B cell (primary cell): ENCODE data around the gene GALNT18. TPM values are rescaled to one million over a fixed set of nuclear protein-coding genes. Genes with fewer than 3 reads are reported as not detected.

ENCODE experiments used
- ATAC-seq: fragments of 200-7000 bp; cut with Tn5 transposase; one replicate; pipeline ENCODE4 v1.10.0; 2021; ENCODE audit warnings: low read depth, mild to moderate bottlenecking, moderate number of reproducible peaks, moderate library complexity
- CTCF ChIA-PET: fragments of 350-600 bp; sonication (Branson Sonifier 250); formaldehyde crosslinking; loops from one replicate; lab custom pipeline; 2021; ENCODE audit warnings: antibody characterized with exemption, inconsistent platforms; lab: Charles Lee
- POLR2A ChIA-PET: fragments of 350-600 bp; sonication (Branson Sonifier 250); formaldehyde crosslinking; loops from one replicate; lab custom pipeline; 2021; ENCODE audit warnings: antibody characterized with exemption; lab: Charles Lee
- DNase-seq: peaks from one replicate; pipeline ENCODE4 v3.0.0; 2013
- H2AFZ ChIP-seq: 2 replicates; pipeline ENCODE4 v1.6.1; 2012; ENCODE audit warnings: mild to moderate bottlenecking, low read depth, low read length; ENCODE audit not compliant: insufficient read depth, poor library complexity, severe bottlenecking
- H3K27ac ChIP-seq, 2 donors: 1 replicate in 1 of 2; 2 replicates in 1 of 2; pipeline ENCODE4 v1.5.1; 2012 to 2013; ENCODE audit warnings: low read length in 2 of 2, mild to moderate bottlenecking in 2 of 2, moderate library complexity in 1 of 2
- H3K27me3 ChIP-seq, 4 experiments: fragments of 200-600 bp in 1 of 4; sonication (generic) in 1 of 4; replicated peaks in 1 of 4; 1 replicate in 2 of 4; 2 replicates in 2 of 4; pipeline versions ENCODE4 v1.6.1 to v1.7.0; 2013 to 2016; ENCODE audit warnings: low read length in 3 of 4, mild to moderate bottlenecking in 2 of 4, mixed read lengths in 1 of 4, moderate library complexity in 1 of 4; ENCODE audit not compliant: insufficient read depth in 4 of 4, control insufficient read depth in 3 of 4; ENCODE audit errors: control extremely low read depth in 1 of 4
- H3K36me3 ChIP-seq, 2 experiments: replicated peaks in 1 of 2; 1 replicate in 1 of 2; 2 replicates in 1 of 2; pipeline versions ENCODE4 v1.6.1 to v1.7.1; 2013; ENCODE audit warnings: low read length in 1 of 2; ENCODE audit not compliant: insufficient read depth in 2 of 2, control insufficient read depth in 1 of 2; ENCODE audit errors: control extremely low read depth in 1 of 2, extremely low read depth in 1 of 2
- H3K4me1 ChIP-seq, 2 donors: fragments of 200-600 bp in 1 of 2; sonication (generic) in 1 of 2; 1 replicate in 1 of 2; 2 replicates in 1 of 2; pipeline versions ENCODE4 v1.5.1 to v1.6.1; 2013 to 2017; ENCODE audit warnings: low read length in 2 of 2; ENCODE audit not compliant: control insufficient read depth in 2 of 2, insufficient read depth in 2 of 2
- H3K4me2 ChIP-seq: replicated peaks from 2 replicates; pipeline ENCODE3; 2012; ENCODE audit warnings: mild to moderate bottlenecking, low read depth, low read length; ENCODE audit not compliant: poor library complexity, severe bottlenecking
- H3K4me3 ChIP-seq, 5 experiments: fragments of 200-600 bp in 1 of 5; sonication (generic) in 1 of 5; 1 replicate in 3 of 5; 2 replicates in 2 of 5; pipeline versions ENCODE4 v1.5.1 to v1.7.0; 2011 to 2016; ENCODE audit warnings: low read length in 4 of 5, mild to moderate bottlenecking in 4 of 5, low read depth in 2 of 5, control low read depth in 1 of 5, moderate library complexity in 1 of 5; ENCODE audit not compliant: insufficient read depth in 1 of 5; ENCODE audit errors: control extremely low read depth in 1 of 5, extremely low read depth in 1 of 5
- H3K79me2 ChIP-seq: fragments of 200-600 bp; sonication (generic); one replicate; pipeline ENCODE4 v1.6.0; 2016; ENCODE audit warnings: low read length; ENCODE audit not compliant: control insufficient read depth, insufficient read depth
- H3K9ac ChIP-seq: fragments of 200-600 bp; sonication (generic); 2 replicates; pipeline ENCODE4 v1.6.1; 2017; ENCODE audit warnings: mild to moderate bottlenecking, low read length, moderate library complexity
- H3K9me3 ChIP-seq, 3 donors: one replicate each; pipeline versions ENCODE4 v1.6.1 to v1.7.1; 2013; ENCODE audit warnings: low read length in 2 of 3; ENCODE audit not compliant: control insufficient read depth in 2 of 3, insufficient read depth in 1 of 3; ENCODE audit errors: control extremely low read depth in 1 of 3
- H4K20me1 ChIP-seq: 2 replicates; pipeline ENCODE4 v1.6.0; 2012; ENCODE audit warnings: mild to moderate bottlenecking, low read length; ENCODE audit not compliant: insufficient read depth, control insufficient read depth, poor library complexity, severe bottlenecking
- H3K27ac Mint-ChIP-seq: one replicate; pipeline ENCODE4 v1.8.0; 2021; ENCODE audit warnings: mixed read lengths
- H3K27me3 Mint-ChIP-seq: one replicate; pipeline ENCODE4 v1.8.0; 2021; ENCODE audit warnings: mixed read lengths
- H3K4me1 Mint-ChIP-seq: one replicate; pipeline ENCODE4 v1.8.0; 2021; ENCODE audit warnings: mixed read lengths
- H3K4me3 Mint-ChIP-seq: one replicate; pipeline ENCODE4 v1.8.0; 2021; ENCODE audit warnings: mixed read lengths
- H3K9me3 Mint-ChIP-seq: one replicate; pipeline ENCODE4 v1.8.0; 2022; ENCODE audit warnings: mixed read lengths; ENCODE audit not compliant: insufficient read depth
- EZH2 ChIP-seq: IDR thresholded peaks from 2 replicates; pipeline ENCODE4 v1.6.1; 2012; ENCODE audit warnings: borderline replicate concordance, low read depth, mild to moderate bottlenecking, moderate library complexity, low read length; ENCODE audit not compliant: insufficient read depth, poor library complexity, severe bottlenecking
- WGBS: methylation state at CpG from one replicate; pipeline ENCODE4 v1.1.5; 2013; ENCODE audit warnings: missing lambda C conversion rate; ENCODE audit not compliant: insufficient coverage; 5-methylcytosine and 5-hydroxymethylcytosine counted together
- intact Hi-C: fragments of 100-400 bp; cut with micrococcal nuclease; formaldehyde crosslinking; loops from one replicate; pipeline ENCODE4 v1.10.0; 2022
- polyA plus RNA-seq: library from polyadenylated mRNA; depleted of rRNA; stranded (reverse); fragments of >200 nt; gene quantifications from 2 replicates; pipeline ENCODE4 v1.2.3, GENCODE V29; 2012
- total RNA-seq, 2 donors: library from RNA; stranded (reverse); fragments of 120-200 nt in 1 of 2; gene quantifications; 1 replicate in 1 of 2; 2 replicates in 1 of 2; pipeline versions ENCODE4 v1.2.3 to v1.2.4, GENCODE V29; 2013 to 2022
- TF ChIP-seq, protein P1 (sequence below): fragments of 200-600 bp; IDR thresholded peaks from one replicate; pipeline ENCODE4 v1.8.0; 2022; ENCODE audit warnings: antibody characterized with exemption, mild to moderate bottlenecking

Gene GALNT18
- total and polyA plus RNA-seq, 2 donors (not counting 1 experiment from before 2014, with no cell fraction given): not detected

DNA sequence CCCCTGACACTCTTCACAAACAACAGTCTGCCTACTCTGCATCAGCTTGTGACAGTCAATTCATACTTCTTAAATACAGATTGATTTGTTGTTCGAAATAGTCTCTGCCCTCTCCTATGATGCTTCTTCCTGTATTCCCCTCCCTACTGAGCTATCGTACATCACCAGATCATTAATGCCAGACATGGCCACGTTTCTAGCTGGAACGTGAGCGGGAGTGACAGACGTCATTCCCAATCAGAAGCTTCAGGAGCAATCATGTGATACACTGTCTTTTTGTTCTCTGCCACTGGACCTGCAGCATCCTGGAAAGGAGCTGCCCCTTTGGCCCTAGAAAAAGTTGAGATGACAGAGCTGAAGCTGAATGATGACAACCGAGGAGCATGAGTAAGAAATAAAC, 317.3 kb downstream of the GALNT18 start:
- H3K9me3 Mint-ChIP-seq: no peaks in the 10 kb centered on the region
- H3K4me3 ChIP-seq: no peak overlapping the region
- H3K27ac ChIP-seq: no peak overlapping the region
- intact Hi-C loops: no loop called here
- peaks cover 10% of the 10 kb centered on the region for H3K27me3 Mint-ChIP-seq
- ATAC-seq: no peak
- no peaks in the 10 kb centered on the region for H3K4me1 Mint-ChIP-seq
- no peaks in the 10 kb centered on the region for H3K4me1 ChIP-seq
- no peak overlapping the region for H3K9ac ChIP-seq
- no peaks in the 10 kb centered on the region for H3K9me3 ChIP-seq
- no peaks in the 10 kb centered on the region for H3K36me3 ChIP-seq
- H2AFZ ChIP-seq: no peak overlapping the region
- ChIA-PET CTCF (no interaction called here), POLR2A (no interaction called here)
- no peak overlapping the region for H3K4me3 Mint-ChIP-seq
- H4K20me1 ChIP-seq: no peaks in the 10 kb centered on the region
- no peak overlapping the region for H3K27ac Mint-ChIP-seq
- TF ChIP-seq, protein P1, sequence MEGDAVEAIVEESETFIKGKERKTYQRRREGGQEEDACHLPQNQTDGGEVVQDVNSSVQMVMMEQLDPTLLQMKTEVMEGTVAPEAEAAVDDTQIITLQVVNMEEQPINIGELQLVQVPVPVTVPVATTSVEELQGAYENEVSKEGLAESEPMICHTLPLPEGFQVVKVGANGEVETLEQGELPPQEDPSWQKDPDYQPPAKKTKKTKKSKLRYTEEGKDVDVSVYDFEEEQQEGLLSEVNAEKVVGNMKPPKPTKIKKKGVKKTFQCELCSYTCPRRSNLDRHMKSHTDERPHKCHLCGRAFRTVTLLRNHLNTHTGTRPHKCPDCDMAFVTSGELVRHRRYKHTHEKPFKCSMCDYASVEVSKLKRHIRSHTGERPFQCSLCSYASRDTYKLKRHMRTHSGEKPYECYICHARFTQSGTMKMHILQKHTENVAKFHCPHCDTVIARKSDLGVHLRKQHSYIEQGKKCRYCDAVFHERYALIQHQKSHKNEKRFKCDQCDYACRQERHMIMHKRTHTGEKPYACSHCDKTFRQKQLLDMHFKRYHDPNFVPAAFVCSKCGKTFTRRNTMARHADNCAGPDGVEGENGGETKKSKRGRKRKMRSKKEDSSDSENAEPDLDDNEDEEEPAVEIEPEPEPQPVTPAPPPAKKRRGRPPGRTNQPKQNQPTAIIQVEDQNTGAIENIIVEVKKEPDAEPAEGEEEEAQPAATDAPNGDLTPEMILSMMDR: no peak
- no peak for TF ChIP-seq EZH2
- 71% methylated on average over 7 of the region's 7 CpGs for WGBS
- no peak for DNase-seq
- H3K79me2 ChIP-seq: no peaks in the 10 kb centered on the region
- no peaks in the 10 kb centered on the region for H3K27me3 ChIP-seq
- H3K4me2 ChIP-seq: no peak overlapping the region

DNA sequence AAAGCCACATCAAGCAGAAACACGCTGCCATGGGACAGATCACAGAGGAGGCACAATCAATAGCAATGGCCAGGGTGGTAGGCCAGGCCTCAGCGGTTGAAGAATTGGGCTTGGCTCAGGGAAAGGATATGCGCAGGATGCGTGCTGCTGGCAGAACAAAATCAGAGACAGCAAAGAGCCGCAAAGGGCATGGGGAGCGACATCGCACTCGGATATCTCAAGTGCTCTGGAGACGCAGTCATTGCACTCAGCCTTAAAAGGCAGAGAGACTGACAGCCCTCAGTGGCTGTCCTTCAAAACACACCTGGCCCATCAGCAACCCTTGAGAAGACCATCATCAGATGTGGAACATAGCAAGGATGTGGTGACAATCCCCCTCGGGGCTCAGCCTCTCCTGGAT, 319.2 kb downstream of the GALNT18 start:
- ChIA-PET CTCF (no interaction called here), POLR2A (no interaction called here)
- H3K79me2 ChIP-seq: no peaks in the 10 kb centered on the region
- no peak overlapping the region for H3K4me2 ChIP-seq
- DNase-seq (no peak), ATAC-seq (no peak)
- TF ChIP-seq, protein P1: no peak
- no peak for TF ChIP-seq EZH2
- H3K27ac ChIP-seq: no peak overlapping the region
- H3K4me3 Mint-ChIP-seq: no peak overlapping the region
- H3K4me3 ChIP-seq: no peak overlapping the region
- no peak overlapping the region for H3K27ac Mint-ChIP-seq
- intact Hi-C loops: no loop called here
- H3K9ac ChIP-seq: no peak overlapping the region
- peaks cover 13% of the 10 kb centered on the region for H3K27me3 Mint-ChIP-seq
- no peaks in the 10 kb centered on the region for H3K36me3 ChIP-seq
- no peaks in the 10 kb centered on the region for H3K9me3 Mint-ChIP-seq
- 84% methylated on average over 10 of the region's 10 CpGs for WGBS
- no peaks in the 10 kb centered on the region for H3K4me1 ChIP-seq
- H4K20me1 ChIP-seq: no peaks in the 10 kb centered on the region
- H3K9me3 ChIP-seq: no peaks in the 10 kb centered on the region
- no peak overlapping the region for H2AFZ ChIP-seq
- no peaks in the 10 kb centered on the region for H3K27me3 ChIP-seq
- H3K4me1 Mint-ChIP-seq: no peaks in the 10 kb centered on the region
